ENCODE results near the gene LBH.

The LBH gene

DNA sequence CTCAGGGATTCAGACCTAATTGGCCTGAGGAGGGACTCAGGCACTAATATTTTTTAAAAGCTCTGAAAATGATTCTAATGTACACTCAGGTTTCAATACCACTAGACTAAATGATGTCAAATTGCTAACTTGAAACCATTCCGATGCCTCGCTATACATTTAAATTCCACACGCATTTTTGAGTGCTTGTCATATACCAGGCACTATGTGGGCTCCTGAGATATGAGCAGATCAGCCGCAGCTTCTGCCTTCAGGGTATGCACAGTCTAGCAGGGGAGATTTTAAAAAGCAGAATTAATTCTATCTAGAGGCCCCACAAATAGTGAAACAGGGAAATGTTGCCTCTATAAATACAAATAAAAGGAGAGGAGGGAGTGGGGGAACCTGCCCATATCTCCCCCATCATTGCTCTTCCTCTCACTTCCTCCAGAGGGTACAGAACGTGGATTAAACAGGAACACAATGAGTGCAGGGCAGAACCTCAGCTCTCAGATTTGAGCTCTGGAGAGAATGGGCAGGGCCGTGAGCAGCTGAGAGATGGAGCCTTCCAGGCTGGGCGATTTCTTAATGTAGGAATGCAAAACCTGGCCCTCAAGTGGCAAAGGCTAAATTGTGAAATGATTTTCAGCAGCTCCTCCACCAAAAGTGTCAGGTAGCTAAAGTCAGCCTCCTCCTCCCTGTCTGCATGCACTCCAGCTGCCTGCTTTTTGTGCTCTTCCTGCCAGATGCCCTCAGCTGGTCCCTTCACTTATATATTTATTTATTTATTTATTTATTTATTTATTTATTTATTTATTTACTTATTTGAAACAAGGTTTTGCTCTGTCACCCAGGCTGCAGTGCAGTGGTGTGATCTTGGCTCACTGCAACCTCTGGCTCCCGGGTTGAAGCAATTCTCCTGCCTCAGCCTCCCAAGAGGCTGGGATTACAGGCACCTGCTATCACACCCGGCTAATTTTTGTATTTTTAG, 24.6 kb upstream of the LBH start:
- TF ChIP-seq, protein P1, sequence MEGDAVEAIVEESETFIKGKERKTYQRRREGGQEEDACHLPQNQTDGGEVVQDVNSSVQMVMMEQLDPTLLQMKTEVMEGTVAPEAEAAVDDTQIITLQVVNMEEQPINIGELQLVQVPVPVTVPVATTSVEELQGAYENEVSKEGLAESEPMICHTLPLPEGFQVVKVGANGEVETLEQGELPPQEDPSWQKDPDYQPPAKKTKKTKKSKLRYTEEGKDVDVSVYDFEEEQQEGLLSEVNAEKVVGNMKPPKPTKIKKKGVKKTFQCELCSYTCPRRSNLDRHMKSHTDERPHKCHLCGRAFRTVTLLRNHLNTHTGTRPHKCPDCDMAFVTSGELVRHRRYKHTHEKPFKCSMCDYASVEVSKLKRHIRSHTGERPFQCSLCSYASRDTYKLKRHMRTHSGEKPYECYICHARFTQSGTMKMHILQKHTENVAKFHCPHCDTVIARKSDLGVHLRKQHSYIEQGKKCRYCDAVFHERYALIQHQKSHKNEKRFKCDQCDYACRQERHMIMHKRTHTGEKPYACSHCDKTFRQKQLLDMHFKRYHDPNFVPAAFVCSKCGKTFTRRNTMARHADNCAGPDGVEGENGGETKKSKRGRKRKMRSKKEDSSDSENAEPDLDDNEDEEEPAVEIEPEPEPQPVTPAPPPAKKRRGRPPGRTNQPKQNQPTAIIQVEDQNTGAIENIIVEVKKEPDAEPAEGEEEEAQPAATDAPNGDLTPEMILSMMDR (IDR thresholded peaks at IDR 0.05; ENCODE audit: low read depth, low read length) = no peak
- TF ChIP-seq EZH2phosphoT487 (IDR thresholded peaks at IDR 0.05; ENCODE audit: low read depth) = no peak

DNA sequence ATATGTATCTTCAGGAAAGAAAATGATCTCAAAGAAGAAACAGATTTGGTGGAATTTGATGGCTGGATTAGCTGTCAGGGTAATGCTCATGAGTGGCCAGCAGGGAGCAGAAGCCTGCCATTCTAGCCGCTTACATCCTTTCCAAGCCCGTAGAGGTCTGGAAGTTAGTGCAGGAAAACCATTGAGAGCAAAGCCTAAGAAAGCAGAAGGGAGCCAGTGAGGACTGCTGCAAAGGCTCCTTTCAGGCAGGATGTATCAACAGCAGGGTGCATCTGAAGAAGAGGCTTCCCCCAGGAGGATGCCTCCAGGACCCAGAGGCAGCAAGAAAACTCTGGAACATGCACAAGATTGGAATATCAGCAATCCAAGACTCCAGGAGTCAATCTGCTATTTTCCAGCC, 22.9 kb upstream of the LBH start:
- TF ChIP-seq, protein P1 (IDR thresholded peaks at IDR 0.05; ENCODE audit: low read depth, low read length) = peak; percentile 92
- TF ChIP-seq EZH2phosphoT487 (IDR thresholded peaks at IDR 0.05; ENCODE audit: low read depth) = no peak
- H3K4me1 ChIP-seq (ENCODE audit: low read length) = peaks cover 15% of the 10 kb centered on the region
- H3K9me3 ChIP-seq (ENCODE audit: insufficient read depth, low read length) = no peaks in the 10 kb centered on the region
- no peaks in the 10 kb centered on the region for H3K79me2 ChIP-seq (ENCODE audit: low read length)
- no peak overlapping the region for H3K27ac ChIP-seq (ENCODE audit: low read length)
- peaks cover 44% of the 10 kb centered on the region for H3K27me3 ChIP-seq (ENCODE audit: low read depth, low read length)
- H3K9ac ChIP-seq (ENCODE audit: low read length) = no peak overlapping the region
- H3K4me3 ChIP-seq (ENCODE audit: low read length) = no peak overlapping the region
- no peaks in the 10 kb centered on the region for H3K36me3 ChIP-seq (replicated peaks; ENCODE audit: low read depth, low read length)
- H3K4me2 ChIP-seq (ENCODE audit: low read length) = no peak overlapping the region
- no peak overlapping the region for H2AFZ ChIP-seq (ENCODE audit: low read depth, low read length)
- H4K20me1 ChIP-seq (ENCODE audit: insufficient read depth, low read length) = no peaks in the 10 kb centered on the region

More for the DNA sequence above, 24.6 kb upstream of the LBH start:
- peak overlapping the region; percentile 22; the same call in 1 of the 2 replicates for H3K4me2 ChIP-seq (ENCODE audit: low read length)
- H3K9ac ChIP-seq (ENCODE audit: low read length) = no peak overlapping the region
- peaks cover 15% of the 10 kb centered on the region for H3K4me1 ChIP-seq (ENCODE audit: low read length)
- H3K9me3 ChIP-seq (ENCODE audit: insufficient read depth, low read length) = no peaks in the 10 kb centered on the region
- no peak overlapping the region for H3K27ac ChIP-seq (ENCODE audit: low read length)
- H3K4me3 ChIP-seq (ENCODE audit: low read length) = no peak overlapping the region
- no peaks in the 10 kb centered on the region for H3K79me2 ChIP-seq (ENCODE audit: low read length)
- H4K20me1 ChIP-seq (ENCODE audit: insufficient read depth, low read length) = no peaks in the 10 kb centered on the region
- H3K27me3 ChIP-seq (ENCODE audit: low read depth, low read length) = peaks cover 47% of the 10 kb centered on the region
- H2AFZ ChIP-seq (ENCODE audit: low read depth, low read length) = no peak overlapping the region
- H3K36me3 ChIP-seq (replicated peaks; ENCODE audit: low read depth, low read length) = no peaks in the 10 kb centered on the region

DNA sequence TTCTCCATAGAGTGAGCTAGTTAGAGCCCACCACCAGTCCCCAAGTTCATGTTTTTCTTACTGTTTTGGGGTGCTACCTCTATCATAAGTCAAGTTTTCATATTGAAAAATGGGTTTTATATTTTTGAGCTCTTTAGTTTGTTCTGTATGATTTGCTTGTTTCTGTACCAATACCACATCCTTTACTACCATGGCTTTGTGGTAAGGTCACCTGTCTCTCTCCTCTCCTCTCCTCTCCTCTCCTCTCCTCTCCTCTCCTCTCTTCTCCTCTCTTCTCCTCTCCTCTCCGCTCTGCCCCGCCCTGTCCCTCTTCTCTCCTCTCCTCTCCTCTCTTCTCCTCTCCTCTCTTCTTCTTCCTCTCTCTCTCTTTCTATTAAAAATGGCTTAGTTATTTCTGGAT, 22.1 kb upstream of the LBH start:
- Histone ChIP-seq H3K4me2 (ENCODE audit: low read length) (no peak overlapping the region), H3K79me2 (ENCODE audit: low read length) (no peaks in the 10 kb centered on the region), H3K27me3 (ENCODE audit: low read depth, low read length) (peaks cover 42% of the 10 kb centered on the region), H3K9ac (ENCODE audit: low read length) (no peak overlapping the region), H4K20me1 (ENCODE audit: insufficient read depth, low read length) (no peaks in the 10 kb centered on the region), H3K4me1 (ENCODE audit: low read length) (peaks cover 15% of the 10 kb centered on the region), H3K9me3 (ENCODE audit: insufficient read depth, low read length) (no peaks in the 10 kb centered on the region), H3K4me3 (ENCODE audit: low read length) (no peak overlapping the region), H2AFZ (ENCODE audit: low read depth, low read length) (no peak overlapping the region), H3K36me3 (replicated peaks; ENCODE audit: low read depth, low read length) (no peaks in the 10 kb centered on the region), H3K27ac (ENCODE audit: low read length) (no peak overlapping the region)
- TF ChIP-seq, protein P1 (IDR thresholded peaks at IDR 0.05; ENCODE audit: low read depth, low read length) = no peak
- TF ChIP-seq EZH2phosphoT487 (IDR thresholded peaks at IDR 0.05; ENCODE audit: low read depth) = no peak

DNA sequence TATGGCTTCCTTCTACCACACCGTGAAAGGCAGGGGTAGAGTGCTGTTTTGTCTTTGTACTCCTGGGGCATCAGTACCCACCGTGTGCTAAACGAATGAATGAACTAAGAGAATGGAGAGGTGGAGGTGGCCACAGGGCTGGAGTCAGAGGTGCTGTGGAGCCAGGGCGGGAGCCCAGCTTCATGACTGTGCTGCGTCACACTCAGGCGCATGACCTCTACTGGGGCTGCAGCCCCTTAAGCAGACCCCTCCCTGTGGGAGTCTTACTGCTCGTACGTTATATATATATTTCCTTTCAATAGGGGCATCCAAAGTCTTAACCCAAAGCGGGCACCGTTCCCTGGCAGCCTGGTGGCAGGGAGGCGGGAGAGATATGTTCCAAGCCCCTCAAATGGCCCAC, 18.0 kb upstream of the LBH start:
- H3K4me3 ChIP-seq (ENCODE audit: low read length) = no peak overlapping the region
- no peaks in the 10 kb centered on the region for H3K9me3 ChIP-seq (ENCODE audit: insufficient read depth, low read length)
- peaks cover 16% of the 10 kb centered on the region for H3K27me3 ChIP-seq (ENCODE audit: low read depth, low read length)
- H3K36me3 ChIP-seq (replicated peaks; ENCODE audit: low read depth, low read length) = no peaks in the 10 kb centered on the region
- no peak for TF ChIP-seq EZH2phosphoT487 (IDR thresholded peaks at IDR 0.05; ENCODE audit: low read depth)
- TF ChIP-seq, protein P1 (IDR thresholded peaks at IDR 0.05; ENCODE audit: low read depth, low read length) = no peak
- no peak overlapping the region for H2AFZ ChIP-seq (ENCODE audit: low read depth, low read length)
- H3K79me2 ChIP-seq (ENCODE audit: low read length) = no peaks in the 10 kb centered on the region
- H4K20me1 ChIP-seq (ENCODE audit: insufficient read depth, low read length) = no peaks in the 10 kb centered on the region
- no peak overlapping the region for H3K27ac ChIP-seq (ENCODE audit: low read length)
- no peak overlapping the region for H3K9ac ChIP-seq (ENCODE audit: low read length)
- no peak overlapping the region for H3K4me2 ChIP-seq (ENCODE audit: low read length)
- peaks cover 14% of the 10 kb centered on the region for H3K4me1 ChIP-seq (ENCODE audit: low read length)

Measured in OCI-LY3 (cell line).